Bronchial epithelial cell (primary cell): ENCODE measurements around the gene CD2AP. TPM values are rescaled to one million over a fixed set of nuclear protein-coding genes. Genes with fewer than 3 reads are reported as not detected.
A peak's percentile ranks its signal among the peaks of the same experiment; 100 is the strongest.

Source experiments
- DNase-seq: peaks from one replicate; pipeline ENCODE4 v3.0.0-alpha.2; 2010; ENCODE audit warnings: low read depth
- FAIRE-seq: peaks from 2 replicates; lab custom pipeline; 2011; peaks lifted over from hg19 to GRCh38; lab: Jason Lieb, UNC
- H3K27me3 ChIP-seq: 2 replicates; pipeline ENCODE4 v1.5.1; 2011; ENCODE audit warnings: low read length; ENCODE audit not compliant: control insufficient read depth, insufficient read depth
- H3K36me3 ChIP-seq: 2 replicates; pipeline ENCODE4 v1.5.1; 2011; ENCODE audit warnings: low read length; ENCODE audit not compliant: control insufficient read depth, insufficient read depth
- H3K4me3 ChIP-seq: 2 replicates; pipeline ENCODE4 v1.5.1; 2011; ENCODE audit warnings: mild to moderate bottlenecking, low read depth, low read length, control low read depth
- CTCF ChIP-seq: IDR thresholded peaks from 2 replicates; pipeline ENCODE4 v1.5.1; 2011; ENCODE audit warnings: mild to moderate bottlenecking, moderate library complexity, low read length, control low read depth, inconsistent platforms; ENCODE audit not compliant: insufficient read depth, severe bottlenecking
- total RNA-seq: library from RNA; depleted of rRNA; stranded (reverse); fragments of >200 nt; gene quantifications from 2 replicates; pipeline ENCODE4 v1.2.1, GENCODE V29; 2014

CD2AP gene
- total RNA-seq, 1 donor from 2014 or later: 24.0 TPM

DNA sequence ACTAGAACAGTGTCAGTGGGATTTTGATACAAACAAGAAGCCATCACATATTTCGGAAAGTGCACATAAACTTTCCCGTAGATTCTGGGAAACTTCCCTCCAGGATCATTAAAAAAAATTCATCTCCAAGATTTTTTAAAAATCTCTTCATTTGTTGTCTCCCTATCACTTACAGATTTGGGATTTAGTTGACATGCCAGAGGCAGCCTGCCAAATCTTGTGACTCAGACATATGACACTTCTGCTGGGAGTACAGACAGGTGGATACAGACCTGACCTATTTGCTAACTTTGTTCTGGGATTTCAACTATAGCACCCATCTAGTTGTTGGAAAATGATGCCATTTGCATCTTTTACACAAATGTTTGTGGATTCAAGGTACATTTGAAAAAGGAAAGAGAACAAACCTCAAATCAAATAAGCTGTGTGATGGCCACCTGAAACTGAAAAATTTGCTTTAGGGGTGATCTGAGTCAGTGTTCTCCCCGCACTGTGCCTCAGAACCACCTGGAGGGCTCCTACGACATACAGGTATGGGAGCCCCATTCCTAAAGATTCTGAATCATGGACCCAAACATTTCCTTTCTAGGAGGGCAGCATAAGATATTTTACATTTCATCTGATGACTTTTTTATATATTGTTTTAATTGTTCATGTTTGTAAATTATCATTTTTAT is 21.9 kb upstream of the CD2AP start:
- FAIRE-seq (peak; percentile 66), DNase-seq (peak; percentile 76)
- Histone ChIP-seq H3K27me3 (no peaks in the 10 kb centered on the region), H3K4me3 (no peak overlapping the region), H3K36me3 (no peaks in the 10 kb centered on the region)
- no peak for TF ChIP-seq CTCF

DNA sequence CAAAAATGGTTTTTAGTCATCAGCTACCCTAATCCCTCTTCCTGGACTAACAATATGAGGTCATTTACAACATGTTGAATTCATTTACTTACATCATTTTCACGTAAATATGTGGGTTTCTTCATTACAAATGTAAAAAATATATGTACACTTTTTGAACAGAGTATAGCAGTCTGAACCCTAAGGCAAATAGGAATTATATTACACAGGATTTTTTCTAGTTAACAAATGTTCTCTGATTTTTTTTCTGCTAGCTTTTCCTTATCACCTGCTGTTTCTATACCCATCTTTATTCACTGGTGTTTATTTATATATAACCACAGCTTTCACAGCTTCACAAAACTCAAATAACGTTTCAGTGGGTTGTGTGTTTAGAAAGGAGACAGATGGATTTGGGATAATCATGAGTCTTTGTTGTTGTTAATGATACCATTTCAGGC is 21.0 kb upstream of the CD2AP start:
- no peak for TF ChIP-seq CTCF
- Histone ChIP-seq H3K4me3 (no peak overlapping the region), H3K27me3 (no peaks in the 10 kb centered on the region), H3K36me3 (no peaks in the 10 kb centered on the region)
- DNase-seq: no peak
- no peak for FAIRE-seq

DNA sequence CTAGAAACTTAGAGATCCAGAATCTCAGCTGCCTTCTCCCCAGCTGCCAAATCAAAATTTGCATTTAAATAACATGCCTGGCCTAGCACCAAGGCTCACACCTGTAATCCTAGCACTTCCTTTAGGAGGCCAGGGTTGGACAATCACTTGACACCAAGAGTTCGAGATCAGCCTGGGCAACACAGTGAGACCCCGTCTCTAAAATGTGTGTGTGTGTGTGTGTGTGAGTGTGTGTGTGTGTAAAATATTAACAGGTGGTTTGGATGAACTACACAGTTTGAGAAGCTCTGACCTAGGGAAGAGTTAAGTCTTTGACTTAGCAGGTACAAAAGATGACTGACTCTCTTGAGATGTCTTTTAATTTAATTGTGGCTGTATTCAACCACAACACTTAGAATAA is 20.2 kb upstream of the CD2AP start:
- Histone ChIP-seq H3K4me3 (no peak overlapping the region), H3K36me3 (no peaks in the 10 kb centered on the region), H3K27me3 (no peaks in the 10 kb centered on the region)
- TF ChIP-seq CTCF: no peak
- no peak for FAIRE-seq
- no peak for DNase-seq

- FAIRE-seq: no peak
Observed at GRCh38 chr6:47464052-47464451, 13.5 kb upstream of the CD2AP start.

GRCh38 chr6:47465117-47465516 is 12.5 kb upstream of the CD2AP start:
- DNase-seq (no peak), FAIRE-seq (no peak)
- Histone ChIP-seq H3K4me3 (no peak overlapping the region), H3K27me3 (no peaks in the 10 kb centered on the region), H3K36me3 (no peaks in the 10 kb centered on the region)
- TF ChIP-seq CTCF: no peak

More at GRCh38 chr6:47464052-47464451, 13.5 kb upstream of the CD2AP start:
- DNase-seq: peak; percentile 82
- Histone ChIP-seq H3K36me3 (no peaks in the 10 kb centered on the region), H3K27me3 (no peaks in the 10 kb centered on the region), H3K4me3 (no peak overlapping the region)
- TF ChIP-seq CTCF: no peak

DNA sequence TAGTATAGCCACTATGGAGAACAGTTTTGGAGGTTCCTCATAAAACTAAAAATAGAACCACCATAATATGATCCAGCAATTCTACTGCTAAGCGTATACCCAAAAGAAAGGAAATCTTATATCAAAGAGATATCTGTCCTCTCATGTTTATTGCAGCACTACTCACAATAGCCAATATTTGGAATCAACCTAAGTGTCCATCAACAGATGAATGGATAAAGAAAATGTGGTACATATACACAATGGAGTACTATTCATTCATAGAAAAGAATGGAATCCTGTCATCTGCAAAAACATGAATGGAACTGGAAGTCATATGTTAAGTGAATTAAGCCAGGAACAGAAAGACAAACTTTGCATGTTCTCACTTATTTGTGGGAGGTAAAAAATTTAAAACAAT is 5.7 kb upstream of the CD2AP start:
- Histone ChIP-seq H3K27me3 (no peaks in the 10 kb centered on the region), H3K4me3 (no peak overlapping the region), H3K36me3 (no peaks in the 10 kb centered on the region)
- DNase-seq: no peak
- FAIRE-seq: no peak
- TF ChIP-seq CTCF: no peak
